OCI-LY7 (cell line): Measurements from ENCODE around the gene FHOD3. TPM values are rescaled to one million over a fixed set of nuclear protein-coding genes. Genes with fewer than 3 reads are reported as not detected.

Source experiments
- BruUV-seq: library from RNA; stranded (reverse); fragments of 400-500 nt; replicated peaks from 2 replicates; lab custom pipeline; 2021; lab: Mats Ljungman, UMichigan
- CTCF ChIA-PET: fragments of 300-600 bp; sonication (Branson Sonifier 250); formaldehyde crosslinking; loops from one replicate; lab custom pipeline; 2022; ENCODE audit warnings: antibody characterized with exemption; ENCODE audit not compliant: unreplicated experiment; lab: Charles Lee
- POLR2A ChIA-PET: fragments of 300-600 bp; sonication (Branson Sonifier 250); formaldehyde crosslinking; loops from one replicate; lab custom pipeline; 2022; ENCODE audit warnings: antibody characterized with exemption; lab: Charles Lee
- DNase-seq: peaks from one replicate; pipeline ENCODE4 v3.0.0-alpha.2; 2015; ENCODE audit warnings: low spot score
- H2AFZ ChIP-seq: fragments of 200-600 bp; sonication (generic), shearing (Covaris generic); 2 replicates; pipeline ENCODE4 v1.6.1; 2014; ENCODE audit warnings: mild to moderate bottlenecking, antibody characterized with exemption, low read length, moderate library complexity
- H3K27ac ChIP-seq: fragments of 200-600 bp; sonication (generic); 2 replicates; pipeline ENCODE4 v1.5.1; 2014; ENCODE audit warnings: mixed run types, low read depth, mild to moderate bottlenecking, moderate library complexity, low read length, inconsistent platforms; ENCODE audit not compliant: poor library complexity, severe bottlenecking
- H3K36me3 ChIP-seq: fragments of 200-600 bp; sonication (generic); 2 replicates; pipeline ENCODE4 v1.6.1; 2014; ENCODE audit warnings: mild to moderate bottlenecking, antibody characterized with exemption, low read length, moderate library complexity, mixed read lengths; ENCODE audit not compliant: insufficient read depth
- H3K4me1 ChIP-seq: fragments of 200-600 bp; sonication (generic); 2 replicates; pipeline ENCODE4 v1.5.1; 2014; ENCODE audit warnings: mild to moderate bottlenecking, low read length; ENCODE audit not compliant: insufficient read depth, poor library complexity, severe bottlenecking
- H3K4me2 ChIP-seq: fragments of 200-600 bp; sonication (generic); 2 replicates; pipeline ENCODE4 v1.6.1; 2014; ENCODE audit warnings: mild to moderate bottlenecking, low read length
- H3K4me3 ChIP-seq: fragments of 200-600 bp; sonication (generic); 2 replicates; pipeline ENCODE4 v1.5.1; 2014; ENCODE audit warnings: mild to moderate bottlenecking, low read depth, low read length; ENCODE audit not compliant: poor library complexity, severe bottlenecking
- H3K79me2 ChIP-seq: fragments of 200-600 bp; sonication (generic); 2 replicates; pipeline ENCODE4 v1.6.1; 2016; ENCODE audit warnings: low read depth, mild to moderate bottlenecking, low read length, moderate library complexity, mixed read lengths; ENCODE audit not compliant: insufficient read depth
- H3K9me2 ChIP-seq: fragments of 200-600 bp; sonication (generic); 2 replicates; pipeline ENCODE4 v1.6.1; 2016; ENCODE audit warnings: mild to moderate bottlenecking, low read length, mixed read lengths; ENCODE audit not compliant: insufficient read depth
- H3K9me3 ChIP-seq: fragments of 200-600 bp; sonication (generic); 2 replicates; pipeline ENCODE4 v1.6.1; 2014; ENCODE audit warnings: mild to moderate bottlenecking, mixed run types, low read length, mixed read lengths
- H4K20me1 ChIP-seq: fragments of 200-600 bp; sonication (generic); 2 replicates; pipeline ENCODE4 v1.6.1; 2014; ENCODE audit warnings: mild to moderate bottlenecking, antibody characterized with exemption, low read length, moderate library complexity, mixed read lengths; ENCODE audit not compliant: insufficient read depth
- CTCF ChIP-seq: fragments of 200-600 bp; sonication (generic); conservative IDR thresholded peaks from 2 replicates; pipeline ENCODE4 v1.5.1; 2014; ENCODE audit warnings: mild to moderate bottlenecking, antibody characterized with exemption, low read length, moderate library complexity, mixed read lengths
- EZH2phosphoT487 ChIP-seq: fragments of 200-600 bp; sonication (generic); IDR thresholded peaks from 2 replicates; pipeline ENCODE4 v1.6.1; 2018; ENCODE audit warnings: low read depth, borderline replicate concordance, mild to moderate bottlenecking, mixed run types, antibody characterized with exemption, low read length, moderate library complexity, mixed read lengths
- intact Hi-C: fragments of 100-400 bp; cut with micrococcal nuclease; formaldehyde crosslinking; loops from one replicate; pipeline ENCODE4 v1.10.0; 2022; ENCODE audit not compliant: unreplicated experiment
- total RNA-seq, 2 experiments: library from RNA; depleted of rRNA in 1 of 2; stranded (reverse); fragments of >200 nt in 1 of 2; shearing (Covaris generic) in 1 of 2; gene quantifications; 2 replicates each; pipeline ENCODE4 v1.2.3, GENCODE V29; 2014 to 2022

The FHOD3 gene
- total RNA-seq, 2 experiments from 2014 or later: 0.06 to 2.4 TPM

- Histone ChIP-seq H3K4me1 (no peaks in the 10 kb centered on the region), H3K4me3 (no peak overlapping the region), H3K36me3 (no peaks in the 10 kb centered on the region), H3K4me2 (no peak overlapping the region), H3K9me2 (no peaks in the 10 kb centered on the region), H4K20me1 (no peaks in the 10 kb centered on the region), H3K27ac (no peak overlapping the region), H3K9me3 (no peaks in the 10 kb centered on the region), H2AFZ (no peak overlapping the region), H3K79me2 (no peaks in the 10 kb centered on the region)
- POLR2A ChIA-PET: no interaction called here
- intact Hi-C loops: no loop called here
- no peak for DNase-seq
- no TSS peak for BruUV-seq
- TF ChIP-seq EZH2phosphoT487 (no peak), CTCF (no peak)
- CTCF ChIA-PET: no interaction called here
Measured at GRCh38 chr18:36341944-36342343, 44.4 kb downstream of the FHOD3 start.

DNA sequence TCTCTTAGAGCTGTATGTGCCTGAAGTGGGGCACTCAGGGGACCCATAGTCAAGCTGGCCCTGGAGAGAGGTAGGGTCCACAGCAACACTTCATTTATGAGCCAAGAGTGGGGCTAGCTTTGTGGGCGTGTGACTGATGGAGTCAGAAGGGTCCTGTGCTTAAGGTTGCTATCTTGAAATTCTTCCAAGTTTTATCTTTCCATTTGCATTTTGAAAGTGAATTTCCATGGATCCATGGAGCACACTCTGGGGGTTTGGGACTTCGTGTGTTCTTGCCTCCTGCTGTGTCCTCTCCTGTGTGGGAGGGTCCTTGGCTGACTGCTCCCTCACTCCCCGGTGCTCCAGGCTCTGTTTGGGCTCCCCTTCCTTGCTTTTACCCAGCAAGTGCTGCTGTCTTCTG lies 50.8 kb downstream of the FHOD3 start:
- no peaks in the 10 kb centered on the region for H3K36me3 ChIP-seq
- no peak overlapping the region for H3K4me3 ChIP-seq
- ChIA-PET POLR2A (no interaction called here), CTCF (no interaction called here)
- H3K9me3 ChIP-seq: no peaks in the 10 kb centered on the region
- no peak overlapping the region for H3K27ac ChIP-seq
- no peaks in the 10 kb centered on the region for H4K20me1 ChIP-seq
- no peaks in the 10 kb centered on the region for H3K79me2 ChIP-seq
- no peak overlapping the region for H3K4me2 ChIP-seq
- TF ChIP-seq CTCF: no peak
- TF ChIP-seq EZH2phosphoT487: no peak
- no TSS peak for BruUV-seq
- intact Hi-C loops: no loop called here
- H3K9me2 ChIP-seq: no peaks in the 10 kb centered on the region
- no peak overlapping the region for H2AFZ ChIP-seq
- no peak for DNase-seq
- no peaks in the 10 kb centered on the region for H3K4me1 ChIP-seq

DNA sequence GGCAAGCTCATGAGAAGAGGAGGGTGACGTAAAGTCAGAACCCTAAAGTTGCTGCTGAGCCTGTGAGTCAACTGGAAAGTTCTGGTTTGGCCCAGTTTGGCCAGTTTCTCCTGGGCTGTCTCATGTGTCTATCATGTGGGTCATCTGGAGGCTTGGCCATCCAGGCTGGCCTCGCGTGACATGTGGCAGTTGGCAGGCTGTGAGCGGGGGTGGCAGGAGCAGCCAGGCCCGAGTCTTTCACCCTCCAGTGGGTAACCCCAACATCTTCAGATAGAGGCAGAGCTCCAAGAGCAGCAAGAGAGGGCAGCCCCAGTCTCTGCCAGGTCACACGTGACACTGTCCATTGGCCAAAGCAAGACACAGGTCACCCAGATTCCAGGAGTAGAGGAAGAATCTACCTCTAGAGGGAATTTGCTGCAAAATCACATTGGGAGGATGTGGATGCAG lies 51.5 kb downstream of the FHOD3 start:
- intact Hi-C loops: no loop called here
- H3K79me2 ChIP-seq: no peaks in the 10 kb centered on the region
- no peak overlapping the region for H3K4me2 ChIP-seq
- H3K9me2 ChIP-seq: no peaks in the 10 kb centered on the region
- H3K27ac ChIP-seq: no peak overlapping the region
- ChIA-PET POLR2A (no interaction called here), CTCF (no interaction called here)
- H4K20me1 ChIP-seq: no peaks in the 10 kb centered on the region
- H3K36me3 ChIP-seq: no peaks in the 10 kb centered on the region
- no peak for TF ChIP-seq EZH2phosphoT487
- no peak for TF ChIP-seq CTCF
- no TSS peak for BruUV-seq
- H3K9me3 ChIP-seq: no peaks in the 10 kb centered on the region
- no peak for DNase-seq
- H3K4me3 ChIP-seq: no peak overlapping the region
- H2AFZ ChIP-seq: no peak overlapping the region
- H3K4me1 ChIP-seq: no peaks in the 10 kb centered on the region
